Naive thymus-derived CD4-positive, alpha-beta T cell (primary cell): ENCODE measurements around the gene NFATC3. TPM values are rescaled to one million over a fixed set of nuclear protein-coding genes. Genes with fewer than 3 reads are reported as not detected.
"Not testable (repeated sequence)": the region's sequence is repeated elsewhere in the genome, so short reads cannot be mapped to it uniquely, and the experiment has no call there.

Experiments used
- ATAC-seq: fragments of 150-1000 bp; cut with Tn5 transposase; 2 replicates; pipeline ENCODE4 v1.10.0; 2021; ENCODE audit warnings: mild to moderate bottlenecking, moderate library complexity
- CTCF ChIA-PET: fragments of 350-600 bp; sonication (Branson Sonifier 250); formaldehyde crosslinking; loops from one replicate; lab custom pipeline; 2021; ENCODE audit warnings: antibody characterized with exemption; lab: Charles Lee
- POLR2A ChIA-PET: fragments of 350-600 bp; sonication (Branson Sonifier 250); formaldehyde crosslinking; loops from one replicate; lab custom pipeline; 2021; ENCODE audit warnings: antibody characterized with exemption, inconsistent platforms; lab: Charles Lee
- DNase-seq, 9 donors: peaks; one replicate each; pipeline versions ENCODE4 v3.0.0 to v3.0.0-alpha.2; 2020 to 2022; ENCODE audit warnings: mixed read lengths in 1 of 9
- H3K27ac ChIP-seq: one replicate; pipeline ENCODE4 v1.7.0; 2013; ENCODE audit warnings: mild to moderate bottlenecking, low read depth, low read length, moderate library complexity
- H3K27me3 ChIP-seq, 2 donors: one replicate each; pipeline ENCODE4 v1.7.0; 2013; ENCODE audit warnings: low read length in 2 of 2, mild to moderate bottlenecking in 2 of 2, moderate library complexity in 2 of 2; ENCODE audit not compliant: control insufficient read depth in 2 of 2, insufficient read depth in 2 of 2
- H3K36me3 ChIP-seq, 3 experiments: 1 replicate in 2 of 3; 2 replicates in 1 of 3; pipeline ENCODE4 v1.7.0; 2013; ENCODE audit warnings: low read length in 3 of 3, mild to moderate bottlenecking in 3 of 3, moderate library complexity in 1 of 3; ENCODE audit not compliant: insufficient read depth in 3 of 3, control insufficient read depth in 2 of 3
- H3K4me1 ChIP-seq, 2 donors: one replicate each; pipeline ENCODE4 v1.7.0; 2013; ENCODE audit warnings: low read length in 2 of 2, mild to moderate bottlenecking in 2 of 2, moderate library complexity in 1 of 2; ENCODE audit not compliant: control insufficient read depth in 2 of 2, insufficient read depth in 2 of 2
- H3K4me3 ChIP-seq: 2 replicates; pipeline ENCODE4 v1.7.0; 2013; ENCODE audit warnings: mild to moderate bottlenecking, low read length
- H3K9me3 ChIP-seq, 3 experiments: 1 replicate in 2 of 3; 2 replicates in 1 of 3; pipeline ENCODE4 v1.7.0; 2013; ENCODE audit warnings: low read length in 3 of 3; ENCODE audit not compliant: control insufficient read depth in 2 of 3
- H3K27ac Mint-ChIP-seq, 9 donors: one replicate each; pipeline ENCODE4 v1.8.0; 2020 to 2022; ENCODE audit warnings: mixed read lengths in 9 of 9, mild to moderate bottlenecking in 8 of 9, moderate library complexity in 5 of 9, inconsistent platforms in 2 of 9
- H3K27me3 Mint-ChIP-seq, 5 donors: one replicate each; pipeline ENCODE4 v1.8.0; 2021 to 2022; ENCODE audit warnings: mixed read lengths in 5 of 5, mild to moderate bottlenecking in 1 of 5
- H3K36me3 Mint-ChIP-seq, 5 donors: one replicate each; pipeline ENCODE4 v1.8.0; 2020 to 2022; ENCODE audit warnings: mixed read lengths in 5 of 5, mild to moderate bottlenecking in 3 of 5, inconsistent platforms in 1 of 5
- H3K4me1 Mint-ChIP-seq, 7 donors: one replicate each; pipeline ENCODE4 v1.8.0; 2020 to 2022; ENCODE audit warnings: mixed read lengths in 7 of 7, mild to moderate bottlenecking in 3 of 7, inconsistent platforms in 1 of 7
- H3K4me3 Mint-ChIP-seq, 10 donors: one replicate each; pipeline ENCODE4 v1.8.0; 2020 to 2022; ENCODE audit warnings: mild to moderate bottlenecking in 10 of 10, mixed read lengths in 10 of 10, moderate library complexity in 6 of 10, inconsistent platforms in 2 of 10
- H3K9me3 Mint-ChIP-seq, 11 donors: one replicate each; pipeline ENCODE4 v1.8.0; 2020 to 2022; ENCODE audit warnings: mixed read lengths in 11 of 11, mild to moderate bottlenecking in 4 of 11, inconsistent platforms in 1 of 11, moderate library complexity in 1 of 11
- intact Hi-C, 2 donors: fragments of 100-400 bp; cut with micrococcal nuclease; formaldehyde crosslinking; loops; one replicate each; pipeline ENCODE4 v1.15.1; 2023
- polyA plus RNA-seq, 2 donors: library from polyadenylated mRNA; unstranded; fragments of 300-500 nt; fragmentation: Illumina TruSeq; gene quantifications; one replicate each; pipeline ENCODE4 v1.2.3, GENCODE V29; 2021
- total RNA-seq, 6 experiments: library from RNA in 5 of 6; stranded (reverse) in 5 of 6; gene quantifications; 1 replicate in 5 of 6; 2 replicates in 1 of 6; pipeline ENCODE4 v1.2.3 and lab custom pipeline; 2021 to 2026

Gene NFATC3
- total and polyA plus RNA-seq, 7 experiments from 2014 or later = 75.8 to 151 (median 121) TPM

GRCh38 chr16:68147444-68147843, 62.3 kb downstream of the NFATC3 start:
- ChIA-PET POLR2A (no interaction called here), CTCF (interaction anchor here (0.6 to 0.8 kb wide), 2 partner anchors 23 to 53 kb away, joined by 3 to 6 read pairs; no protein-coding TSS in a partner anchor)
- no peak overlapping the region for H3K27ac ChIP-seq
- Mint-ChIP-seq H3K9me3 (no peaks in the 10 kb centered on the region), H3K4me1 (peaks cover 13 to 55% (median 29%) of the 10 kb centered on the region in 7 donors), H3K27me3 (no peaks in the 10 kb centered on the region), H3K4me3 (no peak overlapping the region), H3K36me3 (peaks cover 3 to 18% (median 5%) of the 10 kb centered on the region in 5 donors), H3K27ac (peak overlapping the region in 2 of 9 donors; percentile 53 to 54)
- intact Hi-C loops = no loop called here
- peaks cover 0 to 9% (median 0%) of the 10 kb centered on the region in 3 experiments for H3K36me3 ChIP-seq
- ATAC-seq (no peak), DNase-seq (no peak)
- H3K9me3 ChIP-seq = no peaks in the 10 kb centered on the region
- no peaks in the 10 kb centered on the region for H3K27me3 ChIP-seq
- H3K4me3 ChIP-seq = no peak overlapping the region
- peaks cover 4 to 5% of the 10 kb centered on the region in 2 donors for H3K4me1 ChIP-seq

- peak overlapping the region in 2 of 9 donors; percentile 54 to 60 for H3K27ac Mint-ChIP-seq
- peaks cover 4 to 22% (median 5%) of the 10 kb centered on the region in 5 donors for H3K36me3 Mint-ChIP-seq
- no peaks in the 10 kb centered on the region for H3K27me3 Mint-ChIP-seq
- H3K4me3 Mint-ChIP-seq = no peak overlapping the region
- ChIA-PET CTCF (interaction anchor here (0.9 kb wide), 1 partner anchor 10 kb away, joined by 4 read pairs; no protein-coding TSS in a partner anchor), POLR2A (interaction anchor here (0.6 kb wide), 1 partner anchor 36 kb away, joined by 3 read pairs; no protein-coding TSS in a partner anchor)
- no peaks in the 10 kb centered on the region for H3K27me3 ChIP-seq
- intact Hi-C loops = no loop called here
- peaks cover 4 to 5% of the 10 kb centered on the region in 2 donors for H3K4me1 ChIP-seq
- H3K4me3 ChIP-seq = no peak overlapping the region
- H3K9me3 Mint-ChIP-seq = no peaks in the 10 kb centered on the region
- no peak overlapping the region for H3K27ac ChIP-seq
- H3K36me3 ChIP-seq = peaks cover 0 to 11% (median 4%) of the 10 kb centered on the region in 3 experiments
- peaks cover 13 to 52% (median 30%) of the 10 kb centered on the region in 7 donors for H3K4me1 Mint-ChIP-seq
- ATAC-seq (no peak), DNase-seq (no peak)
- no peaks in the 10 kb centered on the region for H3K9me3 ChIP-seq
These were observed 64.4 kb downstream of the NFATC3 start for GRCh38 chr16:68149596-68149995.

- Histone ChIP-seq H3K9me3 (no peaks in the 10 kb centered on the region), H3K27ac (no peak overlapping the region), H3K36me3 (peaks cover 0 to 30% (median 10%) of the 10 kb centered on the region in 3 experiments), H3K4me1 (no peaks in the 10 kb centered on the region), H3K4me3 (no peak overlapping the region), H3K27me3 (no peaks in the 10 kb centered on the region)
- Mint-ChIP-seq H3K4me3 (no peak overlapping the region), H3K36me3 (peaks cover 3 to 39% (median 17%) of the 10 kb centered on the region in 5 donors), H3K9me3 (no peaks in the 10 kb centered on the region), H3K27ac (peak overlapping the region; percentile 3 to 78 (median 63)), H3K27me3 (no peaks in the 10 kb centered on the region), H3K4me1 (peaks cover 4 to 38% (median 23%) of the 10 kb centered on the region in 7 donors)
- ChIA-PET POLR2A (interaction anchor here (0.5 to 1.2 kb wide), 2 partner anchors 28 to 172 kb away, joined by 3 read pairs; no protein-coding TSS in a partner anchor), CTCF (interaction anchor here (1.1 kb wide), 1 partner anchor 62 kb away, joined by 3 read pairs; no protein-coding TSS in a partner anchor)
- intact Hi-C loops = no loop called here
- no peak for DNase-seq
- no peak for ATAC-seq
These were observed 70.3 kb downstream of the NFATC3 start for GRCh38 chr16:68155425-68155824.

DNA sequence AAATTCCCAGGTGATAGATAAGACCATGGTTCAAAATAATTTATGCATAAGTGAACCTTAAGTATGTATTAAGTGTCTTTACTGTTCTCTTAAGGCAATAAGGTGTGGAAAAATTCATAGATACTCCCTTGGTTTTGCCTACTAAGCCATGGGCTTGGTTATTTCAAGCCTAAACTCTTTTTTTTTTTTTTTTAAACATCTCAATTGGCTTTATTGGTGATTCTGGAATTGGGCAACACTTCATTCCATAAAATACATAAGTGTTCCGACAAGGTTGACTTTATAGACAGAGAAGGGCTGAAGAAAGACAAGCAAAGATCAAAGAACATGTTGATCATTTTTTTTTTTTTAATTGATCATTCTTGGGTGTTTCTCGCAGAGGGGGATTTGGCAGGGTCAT, 77.2 kb downstream of the NFATC3 start:
- no peak for DNase-seq
- intact Hi-C loops = no loop called here
- Mint-ChIP-seq H3K27ac (peak overlapping the region in 4 of 9 donors; percentile 28 to 66 (median 45)), H3K9me3 (peaks cover 0 to 4% (median 0%) of the 10 kb centered on the region in 11 donors), H3K27me3 (no peaks in the 10 kb centered on the region), H3K36me3 (peaks cover 3 to 42% (median 36%) of the 10 kb centered on the region in 5 donors), H3K4me1 (peaks cover 0 to 10% (median 0%) of the 10 kb centered on the region in 7 donors), H3K4me3 (peak overlapping the region in 1 of 10 donors; percentile 51)
- no peak for ATAC-seq
- Histone ChIP-seq H3K36me3 (peaks cover 8 to 47% (median 21%) of the 10 kb centered on the region in 3 experiments), H3K27me3 (no peaks in the 10 kb centered on the region), H3K9me3 (no peaks in the 10 kb centered on the region), H3K27ac (no peak overlapping the region), H3K4me3 (no peak overlapping the region), H3K4me1 (no peaks in the 10 kb centered on the region)
- CTCF ChIA-PET = no interaction called here
- POLR2A ChIA-PET = no interaction called here

- H3K4me1 ChIP-seq, CTCF ChIA-PET, H3K9me3 Mint-ChIP-seq, H3K9me3 ChIP-seq, H3K27ac Mint-ChIP-seq, H3K27ac ChIP-seq, H3K27me3 Mint-ChIP-seq, intact Hi-C loops, H3K4me1 Mint-ChIP-seq, POLR2A ChIA-PET, DNase-seq, H3K27me3 ChIP-seq, H3K4me3 ChIP-seq, ATAC-seq, H3K4me3 Mint-ChIP-seq: not testable (repeated sequence)
- peaks cover 8 to 49% (median 19%) of the 10 kb centered on the region in 3 experiments for H3K36me3 ChIP-seq
- H3K36me3 Mint-ChIP-seq = peaks cover 3 to 37% (median 31%) of the 10 kb centered on the region in 5 donors
These were observed 78.1 kb downstream of the NFATC3 start for GRCh38 chr16:68163275-68163674.

DNA sequence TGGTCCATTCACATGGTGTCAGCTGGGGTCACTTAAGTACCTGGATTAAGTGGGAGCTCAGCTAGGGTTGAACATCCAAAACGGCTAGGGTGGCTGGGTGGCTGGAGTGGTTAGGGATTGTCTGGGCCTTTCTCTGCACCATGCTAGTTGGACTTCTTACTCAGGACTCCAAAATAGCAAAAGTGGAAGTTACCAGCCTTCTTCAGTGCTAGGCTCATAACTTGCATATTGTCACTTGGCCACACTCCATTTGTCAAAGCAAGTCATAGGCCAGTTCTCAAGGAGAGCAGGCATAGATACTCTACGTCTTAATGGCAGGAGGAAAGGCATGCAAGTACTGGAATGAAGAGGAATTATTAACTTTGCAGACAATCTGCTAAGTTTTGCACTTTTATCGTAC, 81.1 kb downstream of the NFATC3 start:
- intact Hi-C loops = no loop called here
- Histone ChIP-seq H3K4me3 (no peak overlapping the region), H3K27me3 (no peaks in the 10 kb centered on the region), H3K36me3 (peaks cover 8 to 44% (median 14%) of the 10 kb centered on the region in 3 experiments), H3K27ac (no peak overlapping the region), H3K9me3 (no peaks in the 10 kb centered on the region), H3K4me1 (no peaks in the 10 kb centered on the region)
- Mint-ChIP-seq H3K4me3 (no peak overlapping the region), H3K9me3 (peaks cover 0 to 4% (median 0%) of the 10 kb centered on the region in 11 donors), H3K27ac (peak overlapping the region in 4 of 9 donors; percentile 22 to 51 (median 34)), H3K27me3 (no peaks in the 10 kb centered on the region), H3K36me3 (peaks cover 0 to 26% (median 24%) of the 10 kb centered on the region in 5 donors), H3K4me1 (peaks cover 0 to 6% (median 0%) of the 10 kb centered on the region in 7 donors)
- ATAC-seq (no peak), DNase-seq (no peak)
- POLR2A ChIA-PET = interaction anchor here (1.1 kb wide), 1 partner anchor 96 kb away, joined by 3 read pairs; no protein-coding TSS in a partner anchor
- CTCF ChIA-PET = interaction anchor here (1.2 kb wide), 1 partner anchor 73 kb away, joined by 7 read pairs; no protein-coding TSS in a partner anchor
